ENCODE data around the gene LRRC74B. TPM values are rescaled to one million over a fixed set of nuclear protein-coding genes. Genes with fewer than 3 reads are reported as not detected.

Gene LRRC74B
- total RNA-seq, 2 donors from 2014 or later, result not detected

DNA sequence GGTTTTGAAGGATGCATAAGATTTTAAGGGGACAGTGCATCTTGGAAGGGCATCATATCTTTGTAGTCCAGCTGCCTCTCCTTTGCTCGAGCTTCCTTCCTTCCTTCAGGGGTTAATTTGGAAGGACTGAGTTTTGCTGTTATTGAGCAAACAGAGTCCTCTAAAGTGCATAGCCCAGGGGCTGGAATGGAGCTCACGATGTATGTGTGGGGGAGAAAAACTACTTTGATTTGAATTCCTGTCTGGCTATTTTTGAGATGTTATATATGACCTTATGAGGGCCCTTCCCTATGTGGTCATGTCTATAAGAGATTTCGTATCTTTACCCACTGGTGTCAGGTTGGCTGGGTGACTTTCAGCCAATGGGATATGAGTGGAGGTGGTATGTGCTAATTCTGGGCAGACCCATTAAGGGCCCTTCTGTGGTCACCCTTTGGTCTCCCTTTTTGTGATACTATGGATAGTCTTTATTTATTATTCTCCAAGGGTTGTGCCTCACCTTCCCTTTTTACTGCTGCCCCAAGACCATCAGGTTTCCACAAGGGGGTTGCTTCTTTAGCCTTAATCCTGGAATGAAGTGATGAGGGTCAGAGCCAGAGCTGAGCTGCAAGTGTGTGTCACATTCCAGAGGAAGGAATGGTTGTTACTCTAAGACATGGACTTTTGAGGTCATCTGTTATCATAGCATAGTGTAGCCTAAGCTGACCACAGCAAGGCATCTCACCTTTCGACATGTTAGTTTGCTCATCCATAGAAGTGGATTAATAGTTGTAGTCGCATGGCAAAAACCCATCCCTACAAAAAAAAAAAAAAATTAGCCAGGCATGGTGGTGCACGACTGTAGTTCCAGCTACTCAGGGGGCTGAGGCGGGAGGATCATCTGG lies 54.6 kb downstream of the LRRC74B start:
- H3K9me3 Mint-ChIP-seq, result no peaks in the 10 kb centered on the region
- DNase-seq (ENCODE audit: low spot score in 2 of 2), result no peak
- no peaks in the 10 kb centered on the region for H3K36me3 Mint-ChIP-seq
- ATAC-seq, result no peak
- no peak overlapping the region for H3K27ac Mint-ChIP-seq

DNA sequence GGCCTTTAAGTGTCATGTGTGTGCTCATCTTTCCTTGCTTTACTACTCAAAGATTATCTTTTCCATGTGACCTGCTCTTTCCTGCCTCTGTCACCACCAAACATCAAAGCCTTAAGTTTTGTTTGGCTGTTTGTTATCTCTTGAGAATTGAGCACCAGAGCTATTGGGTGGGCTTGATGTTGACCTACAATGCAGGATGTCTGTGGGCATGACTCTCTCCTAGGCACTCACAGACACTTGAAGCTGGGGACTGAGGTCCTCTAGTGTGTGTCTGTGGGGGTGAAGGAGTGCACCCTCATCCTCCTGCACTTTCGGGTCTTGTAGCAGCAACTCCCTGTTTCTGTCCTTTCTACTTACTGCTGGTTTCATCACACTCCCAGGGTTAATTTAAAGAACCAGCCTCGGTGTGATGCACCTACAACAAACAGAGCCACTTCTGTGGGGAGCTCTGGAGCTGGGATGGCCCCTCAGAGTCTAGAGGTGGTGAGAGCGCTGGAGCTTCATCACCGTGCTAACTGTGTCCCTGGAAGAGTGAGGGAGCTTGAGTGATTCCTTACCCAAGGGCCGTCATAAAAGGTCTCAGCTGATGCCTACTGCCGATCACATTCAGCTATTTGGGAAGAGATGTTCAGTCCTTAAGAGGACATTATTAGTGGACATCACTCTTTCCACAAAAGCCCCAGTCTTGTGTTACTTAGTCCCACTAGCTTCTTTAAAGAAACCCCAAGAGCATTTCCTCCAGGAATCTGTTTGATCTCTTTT lies 56.3 kb downstream of the LRRC74B start:
- H3K27ac Mint-ChIP-seq, result no peak overlapping the region
- DNase-seq (ENCODE audit: low spot score in 2 of 2) (no peak), ATAC-seq (no peak)
- H3K9me3 Mint-ChIP-seq, result no peaks in the 10 kb centered on the region
- H3K36me3 Mint-ChIP-seq, result no peaks in the 10 kb centered on the region

DNA sequence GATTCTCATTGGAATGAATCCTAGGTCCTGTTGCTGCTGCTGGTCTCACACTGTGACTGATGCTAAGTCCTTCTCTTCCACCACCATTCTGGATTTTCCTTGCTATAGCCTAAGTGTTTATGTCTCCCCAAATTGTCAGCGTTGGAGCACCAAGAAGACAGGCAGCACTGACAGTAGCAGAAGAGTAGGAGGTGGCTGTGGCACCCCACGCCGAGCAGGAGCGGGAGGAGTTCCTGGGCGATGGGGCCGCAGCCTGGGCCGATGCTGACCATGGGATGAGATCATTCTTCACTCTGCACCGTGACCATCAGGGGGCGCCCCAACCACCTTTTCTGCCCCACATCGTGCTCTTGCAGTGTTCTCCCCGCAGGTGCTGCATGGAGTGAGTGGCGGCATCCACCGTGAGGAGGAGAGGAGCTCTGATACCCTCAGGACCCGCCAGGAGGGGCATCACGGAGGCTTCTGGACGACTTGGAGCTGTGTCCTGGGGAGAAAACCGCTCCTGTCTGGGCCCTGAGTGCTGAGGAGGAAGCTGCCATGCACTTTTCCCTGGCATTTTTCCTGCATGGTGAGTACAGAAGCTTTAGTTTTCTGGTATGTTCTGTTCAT lies 57.0 kb downstream of the LRRC74B start:
- Mint-ChIP-seq H3K27ac (no peak overlapping the region), H3K9me3 (no peaks in the 10 kb centered on the region), H3K36me3 (no peaks in the 10 kb centered on the region)
- DNase-seq (ENCODE audit: low spot score in 2 of 2) (peak; percentile 73 to 91), ATAC-seq (peak; percentile 98 to 99)

- H3K36me3 Mint-ChIP-seq, result no peaks in the 10 kb centered on the region
- ATAC-seq, result no peak
- no peak for DNase-seq (ENCODE audit: low spot score in 2 of 2)
- no peak overlapping the region for H3K27ac Mint-ChIP-seq
- H3K9me3 Mint-ChIP-seq, result no peaks in the 10 kb centered on the region
Measured at GRCh38 chr22:21103633-21104032, 57.9 kb downstream of the LRRC74B start.

- ATAC-seq (no peak), DNase-seq (ENCODE audit: low spot score in 2 of 2) (no peak)
- Mint-ChIP-seq H3K9me3 (no peaks in the 10 kb centered on the region), H3K36me3 (no peaks in the 10 kb centered on the region), H3K27ac (no peak overlapping the region)
Measured at GRCh38 chr22:21104126-21104691, 58.5 kb downstream of the LRRC74B start.

- no peak for DNase-seq (ENCODE audit: low spot score in 2 of 2)
- no peak overlapping the region for H3K27ac Mint-ChIP-seq
Measured at GRCh38 chr22:21105294-21105693, 59.5 kb downstream of the LRRC74B start.

GRCh38 chr22:21106000-21106399 lies 60.3 kb downstream of the LRRC74B start:
- Mint-ChIP-seq H3K36me3 (no peaks in the 10 kb centered on the region), H3K27ac (no peak overlapping the region), H3K9me3 (no peaks in the 10 kb centered on the region)
- DNase-seq (ENCODE audit: low spot score in 2 of 2), result no peak
- ATAC-seq, result no peak

More at GRCh38 chr22:21105294-21105693, 59.5 kb downstream of the LRRC74B start:
- no peaks in the 10 kb centered on the region for H3K9me3 Mint-ChIP-seq
- H3K36me3 Mint-ChIP-seq, result no peaks in the 10 kb centered on the region
- ATAC-seq, result no peak

GRCh38 chr22:21108379-21109115 lies 62.8 kb downstream of the LRRC74B start:
- Mint-ChIP-seq H3K27ac (no peak overlapping the region), H3K9me3 (no peaks in the 10 kb centered on the region), H3K36me3 (no peaks in the 10 kb centered on the region)
- ATAC-seq, result no peak
- DNase-seq (ENCODE audit: low spot score in 2 of 2), result no peak

Other genes with a start within 250 kb of the LRRC74B start
- gene PI4KA, start 187.1 kb upstream of the LRRC74B start, total RNA-seq, result 10 to 100 TPM; 68.3 to 97.6 TPM
- gene SNAP29, start 186.9 kb upstream of the LRRC74B start, total RNA-seq, result 10 to 100 TPM; 25.2 to 25.6 TPM
- 10 to 100 TPM; 70.0 to 84.9 TPM for gene CRKL, start 128.5 kb upstream of the LRRC74B start, total RNA-seq
- gene AIFM3, start 78.7 kb upstream of the LRRC74B start, total RNA-seq, result under 1 TPM; 0.11 to 0.12 TPM
- 10 to 100 TPM; 30.7 to 41.8 TPM for gene LZTR1, start 63.6 kb upstream of the LRRC74B start, total RNA-seq
- 10 to 100 TPM; 21.9 to 23.9 TPM for gene THAP7, start 43.8 kb upstream of the LRRC74B start, total RNA-seq
- gene P2RX6, start 30.8 kb upstream of the LRRC74B start, total RNA-seq, result under 1 TPM in 1 of 2 donors, not detected in 1; 0.34 TPM
- gene SLC7A4, start 13.4 kb upstream of the LRRC74B start, total RNA-seq, result not detected

Measured in activated naive CD4-positive, alpha-beta T cell treated with anti-CD3 and anti-CD28 coated beads, Interleukin-2, amount 50 U/mL, for 72 hours (primary cell).